GM12872 (cell line): ENCODE results near the gene MIB1.

Experiments
- TF ChIP-seq, protein P1 (sequence below): IDR thresholded peaks from 3 replicates; pipeline ENCODE4 v1.5.1; 2011; ENCODE audit warnings: low read depth, mild to moderate bottlenecking, low read length, moderate library complexity; ENCODE audit not compliant: insufficient read depth

The MIB1 gene

GRCh38 chr18:21841570-21841969 is 101.0 kb downstream of the MIB1 start:
- TF ChIP-seq, protein P1, sequence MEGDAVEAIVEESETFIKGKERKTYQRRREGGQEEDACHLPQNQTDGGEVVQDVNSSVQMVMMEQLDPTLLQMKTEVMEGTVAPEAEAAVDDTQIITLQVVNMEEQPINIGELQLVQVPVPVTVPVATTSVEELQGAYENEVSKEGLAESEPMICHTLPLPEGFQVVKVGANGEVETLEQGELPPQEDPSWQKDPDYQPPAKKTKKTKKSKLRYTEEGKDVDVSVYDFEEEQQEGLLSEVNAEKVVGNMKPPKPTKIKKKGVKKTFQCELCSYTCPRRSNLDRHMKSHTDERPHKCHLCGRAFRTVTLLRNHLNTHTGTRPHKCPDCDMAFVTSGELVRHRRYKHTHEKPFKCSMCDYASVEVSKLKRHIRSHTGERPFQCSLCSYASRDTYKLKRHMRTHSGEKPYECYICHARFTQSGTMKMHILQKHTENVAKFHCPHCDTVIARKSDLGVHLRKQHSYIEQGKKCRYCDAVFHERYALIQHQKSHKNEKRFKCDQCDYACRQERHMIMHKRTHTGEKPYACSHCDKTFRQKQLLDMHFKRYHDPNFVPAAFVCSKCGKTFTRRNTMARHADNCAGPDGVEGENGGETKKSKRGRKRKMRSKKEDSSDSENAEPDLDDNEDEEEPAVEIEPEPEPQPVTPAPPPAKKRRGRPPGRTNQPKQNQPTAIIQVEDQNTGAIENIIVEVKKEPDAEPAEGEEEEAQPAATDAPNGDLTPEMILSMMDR = no peak

DNA sequence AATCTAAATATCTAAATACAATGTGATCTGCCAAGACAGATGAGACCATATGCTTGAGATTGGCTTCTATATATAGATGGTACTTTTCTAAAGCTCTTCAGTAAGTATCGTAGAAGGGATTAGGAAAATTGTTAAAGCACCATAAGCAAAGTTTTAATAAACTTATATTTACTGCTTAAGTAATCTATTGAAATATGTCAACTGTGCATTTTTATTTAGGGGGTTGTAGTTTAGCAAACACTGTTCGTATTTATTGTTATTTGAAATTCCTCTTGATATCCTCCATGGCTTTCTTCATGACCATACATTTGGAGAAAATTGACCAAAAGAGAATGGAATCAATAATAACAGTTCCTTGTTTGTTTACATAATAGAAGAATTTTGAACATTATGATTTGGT is 102.7 kb downstream of the MIB1 start:
- TF ChIP-seq, protein P1 = no peak

GRCh38 chr18:21851327-21851961 is 110.9 kb downstream of the MIB1 start:
- TF ChIP-seq, protein P1 = 0 out of 3 replicates have a peak, but pooled peaks have one; percentile 19

- TF ChIP-seq, protein P1 = no peak
These were observed 112.4 kb downstream of the MIB1 start for GRCh38 chr18:21853016-21853415.

DNA sequence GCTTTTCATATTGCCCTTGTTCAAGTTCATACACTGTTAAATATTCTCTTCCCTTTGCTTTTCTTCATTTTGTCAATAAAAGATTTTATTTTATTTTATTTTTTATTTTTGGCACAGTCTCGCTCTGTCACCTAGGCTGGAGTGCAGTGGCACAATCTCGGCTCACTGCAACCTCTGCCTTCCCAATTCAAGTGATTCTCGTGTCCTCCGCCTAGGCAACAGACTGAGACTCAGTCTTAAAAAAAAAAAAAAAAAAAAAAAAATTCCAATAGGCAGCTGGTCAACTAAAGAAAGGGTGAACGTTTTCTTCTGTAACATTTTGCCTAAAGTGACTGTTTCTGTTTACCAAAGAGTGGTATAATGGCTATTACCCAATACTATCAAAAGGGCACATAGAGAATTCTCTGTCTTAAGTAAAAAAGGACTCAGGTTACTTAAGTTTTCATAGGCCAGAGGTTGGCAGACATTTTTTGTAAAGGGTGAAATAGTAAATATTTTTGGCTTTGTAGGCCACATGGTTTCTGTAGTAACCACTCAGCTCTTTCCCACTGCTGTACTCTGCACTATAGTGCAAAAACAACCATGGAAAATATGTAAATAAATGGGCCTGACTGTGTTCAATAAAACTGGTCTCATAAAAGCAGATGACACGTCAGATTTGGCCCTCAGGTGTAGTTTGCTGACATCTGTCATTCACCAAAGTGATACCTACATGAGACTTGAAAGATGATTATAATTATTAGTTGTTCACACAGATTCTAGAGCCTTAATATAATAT is 113.4 kb downstream of the MIB1 start:
- TF ChIP-seq, protein P1 = no peak

DNA sequence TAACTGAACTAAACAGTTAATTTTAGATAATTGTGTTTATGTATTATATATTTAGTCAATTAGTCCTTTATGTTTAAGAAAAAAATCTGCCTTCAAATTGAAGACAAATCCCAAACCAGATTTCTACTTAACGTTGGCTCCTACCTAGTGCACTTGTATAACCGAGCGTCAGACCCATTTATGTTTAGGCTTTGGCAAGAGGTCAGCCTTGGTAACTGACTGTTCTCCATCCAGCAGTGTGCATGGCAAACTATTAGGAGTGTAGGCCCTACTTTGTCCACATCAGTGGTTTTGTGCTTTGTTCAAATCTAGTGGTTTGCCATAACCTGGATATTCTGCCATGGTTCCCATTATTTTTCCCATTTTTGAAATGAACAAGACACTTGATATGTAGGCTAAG is 114.8 kb downstream of the MIB1 start:
- TF ChIP-seq, protein P1 = no peak

DNA sequence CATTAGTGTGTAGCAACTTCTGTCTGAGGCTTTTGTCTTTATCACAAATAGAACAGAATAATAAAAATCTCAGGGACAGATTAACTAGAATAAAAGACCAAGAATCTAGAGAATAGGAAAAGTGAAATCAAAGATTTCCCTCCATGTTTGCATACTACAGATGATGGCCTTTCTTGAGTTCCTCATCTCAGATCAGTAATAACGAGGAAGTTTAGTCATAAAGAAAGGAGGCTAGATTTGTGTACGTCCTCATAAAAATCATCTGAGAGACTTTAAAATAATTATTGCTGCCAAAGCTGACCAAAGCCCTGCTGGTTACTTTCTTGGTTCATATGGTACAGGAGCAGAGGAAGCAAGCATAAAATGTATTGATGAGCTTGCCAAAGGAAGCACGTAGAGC is 117.3 kb downstream of the MIB1 start:
- TF ChIP-seq, protein P1 = no peak
